ENCODE data around the gene ARMH3. TPM values are rescaled to one million over a fixed set of nuclear protein-coding genes. Genes with fewer than 3 reads are reported as not detected.

The ARMH3 gene
- total RNA-seq, 1 experiment from 2014 or later: 17.1 TPM

DNA sequence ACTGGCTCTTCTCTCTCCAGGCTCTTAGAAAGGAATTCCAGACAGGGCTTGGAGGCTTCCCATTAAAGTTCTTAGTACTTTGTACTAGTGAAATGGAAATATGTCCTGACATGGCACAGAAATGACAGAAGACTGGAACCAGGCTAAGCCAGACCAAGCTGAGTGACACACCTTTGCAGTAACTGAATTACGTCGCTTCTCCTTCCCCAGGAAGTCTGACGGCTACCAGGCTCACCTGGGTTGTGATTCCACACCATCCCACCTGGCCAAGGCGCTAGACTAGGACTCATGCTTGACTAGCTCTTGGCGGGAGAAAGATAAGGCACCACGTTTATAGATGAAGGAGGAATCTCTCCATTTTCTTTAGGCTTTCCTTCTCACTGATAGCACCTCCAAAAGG lies 161.7 kb downstream of the ARMH3 start:
- CTCF ChIA-PET: interaction anchor here (10.1 kb wide), 1 partner anchor 115 kb away, joined by 147 read pairs; no protein-coding TSS in a partner anchor
- TF ChIP-seq, protein P1, sequence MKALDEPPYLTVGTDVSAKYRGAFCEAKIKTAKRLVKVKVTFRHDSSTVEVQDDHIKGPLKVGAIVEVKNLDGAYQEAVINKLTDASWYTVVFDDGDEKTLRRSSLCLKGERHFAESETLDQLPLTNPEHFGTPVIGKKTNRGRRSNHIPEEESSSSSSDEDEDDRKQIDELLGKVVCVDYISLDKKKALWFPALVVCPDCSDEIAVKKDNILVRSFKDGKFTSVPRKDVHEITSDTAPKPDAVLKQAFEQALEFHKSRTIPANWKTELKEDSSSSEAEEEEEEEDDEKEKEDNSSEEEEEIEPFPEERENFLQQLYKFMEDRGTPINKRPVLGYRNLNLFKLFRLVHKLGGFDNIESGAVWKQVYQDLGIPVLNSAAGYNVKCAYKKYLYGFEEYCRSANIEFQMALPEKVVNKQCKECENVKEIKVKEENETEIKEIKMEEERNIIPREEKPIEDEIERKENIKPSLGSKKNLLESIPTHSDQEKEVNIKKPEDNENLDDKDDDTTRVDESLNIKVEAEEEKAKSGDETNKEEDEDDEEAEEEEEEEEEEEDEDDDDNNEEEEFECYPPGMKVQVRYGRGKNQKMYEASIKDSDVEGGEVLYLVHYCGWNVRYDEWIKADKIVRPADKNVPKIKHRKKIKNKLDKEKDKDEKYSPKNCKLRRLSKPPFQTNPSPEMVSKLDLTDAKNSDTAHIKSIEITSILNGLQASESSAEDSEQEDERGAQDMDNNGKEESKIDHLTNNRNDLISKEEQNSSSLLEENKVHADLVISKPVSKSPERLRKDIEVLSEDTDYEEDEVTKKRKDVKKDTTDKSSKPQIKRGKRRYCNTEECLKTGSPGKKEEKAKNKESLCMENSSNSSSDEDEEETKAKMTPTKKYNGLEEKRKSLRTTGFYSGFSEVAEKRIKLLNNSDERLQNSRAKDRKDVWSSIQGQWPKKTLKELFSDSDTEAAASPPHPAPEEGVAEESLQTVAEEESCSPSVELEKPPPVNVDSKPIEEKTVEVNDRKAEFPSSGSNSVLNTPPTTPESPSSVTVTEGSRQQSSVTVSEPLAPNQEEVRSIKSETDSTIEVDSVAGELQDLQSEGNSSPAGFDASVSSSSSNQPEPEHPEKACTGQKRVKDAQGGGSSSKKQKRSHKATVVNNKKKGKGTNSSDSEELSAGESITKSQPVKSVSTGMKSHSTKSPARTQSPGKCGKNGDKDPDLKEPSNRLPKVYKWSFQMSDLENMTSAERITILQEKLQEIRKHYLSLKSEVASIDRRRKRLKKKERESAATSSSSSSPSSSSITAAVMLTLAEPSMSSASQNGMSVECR (CRISPR knock-in tag; IDR thresholded peaks at IDR 0.05; ENCODE audit: borderline replicate concordance): no peak
- no peak for ATAC-seq
- no peak for DNase-seq (ENCODE audit: low spot score)
- H3K4me1 Mint-ChIP-seq: peaks cover 3% of the 10 kb centered on the region
- H3K4me3 Mint-ChIP-seq: no peak overlapping the region
- POLR2A ChIA-PET: no interaction called here
- H3K9me3 Mint-ChIP-seq: no peaks in the 10 kb centered on the region
- no peaks in the 10 kb centered on the region for H3K27me3 Mint-ChIP-seq (ENCODE audit: low read depth)
- no peaks in the 10 kb centered on the region for H3K36me3 Mint-ChIP-seq
- no peak overlapping the region for H3K27ac Mint-ChIP-seq

DNA sequence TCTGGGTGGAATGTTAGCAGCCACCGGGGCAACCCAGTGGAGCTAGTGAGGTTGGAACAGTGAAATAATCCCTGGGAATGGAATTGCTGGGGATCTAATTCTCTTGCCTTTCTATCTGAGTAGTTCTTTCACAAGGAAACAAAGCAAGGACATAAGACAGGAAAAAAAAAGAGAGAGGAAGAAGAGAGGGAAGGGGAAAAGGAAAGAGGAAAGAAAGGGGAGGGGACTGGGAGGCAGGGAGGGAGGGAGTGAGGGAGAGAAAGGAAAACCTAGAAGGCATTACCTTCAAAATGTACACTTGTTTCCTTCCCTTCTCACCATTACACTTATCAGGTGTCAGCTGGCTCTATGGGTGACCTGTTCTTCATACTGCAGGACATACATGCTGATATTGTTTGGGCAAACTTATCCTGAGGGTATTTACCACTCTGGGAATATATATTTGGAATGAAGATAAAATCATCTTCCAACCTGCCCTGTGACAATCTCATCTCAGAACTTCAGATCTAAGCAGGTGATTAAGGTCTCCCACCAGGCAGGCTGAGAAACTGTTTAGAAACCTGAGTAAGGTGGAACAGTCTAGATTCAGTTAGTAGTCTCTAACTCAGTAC lies 162.4 kb downstream of the ARMH3 start:
- POLR2A ChIA-PET: no interaction called here

DNA sequence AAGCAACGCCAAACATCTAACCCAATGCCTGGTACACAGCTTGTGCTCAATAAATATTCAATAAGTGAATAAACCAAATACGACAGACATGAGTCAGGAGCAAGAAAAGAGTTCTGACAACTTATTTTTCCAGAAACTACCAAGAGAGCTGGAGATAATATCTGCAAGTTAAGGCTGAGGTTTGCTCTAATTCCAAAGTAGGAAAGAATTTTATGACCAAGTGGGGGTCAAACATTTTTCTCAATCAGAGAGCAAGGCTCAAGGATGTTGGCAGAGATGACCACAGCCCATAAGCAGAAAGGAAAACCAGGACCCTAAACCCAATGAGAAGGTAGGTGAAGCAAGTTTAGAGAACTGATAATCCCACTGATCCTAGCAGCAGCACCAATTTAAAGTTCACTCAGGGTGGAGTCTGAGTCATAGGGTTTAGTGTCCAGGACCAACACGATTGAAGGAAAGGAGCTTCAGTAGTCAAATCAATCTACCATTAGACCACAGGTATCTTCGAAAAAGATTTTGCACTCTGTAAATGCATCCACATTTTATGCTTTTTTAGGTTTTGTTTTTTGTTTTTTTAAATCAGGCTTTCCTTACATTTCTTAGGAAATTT lies 163.1 kb downstream of the ARMH3 start:
- H3K36me3 Mint-ChIP-seq: no peaks in the 10 kb centered on the region
- no peaks in the 10 kb centered on the region for H3K4me1 Mint-ChIP-seq
- DNase-seq (ENCODE audit: low spot score) (no peak), ATAC-seq (no peak)
- POLR2A ChIA-PET: no interaction called here
- no peaks in the 10 kb centered on the region for H3K9me3 Mint-ChIP-seq
- H3K27me3 Mint-ChIP-seq (ENCODE audit: low read depth): no peaks in the 10 kb centered on the region
- CTCF ChIA-PET: interaction anchor here (0.7 to 10.1 kb wide), 3 partner anchors 52 to 144 kb away, joined by 3 to 147 read pairs (median 3); no protein-coding TSS in a partner anchor
- H3K4me3 Mint-ChIP-seq: no peak overlapping the region
- TF ChIP-seq, protein P1 (CRISPR knock-in tag; IDR thresholded peaks at IDR 0.05; ENCODE audit: borderline replicate concordance): no peak
- TF ChIP-seq ZNF219 (CRISPR knock-in tag; IDR thresholded peaks at IDR 0.05; ENCODE audit: borderline replicate concordance) (no peak), GRHL2 (CRISPR knock-in tag; IDR thresholded peaks at IDR 0.05; ENCODE audit: insufficient replicate concordance, severe bottlenecking) (no peak), SMAD3 (CRISPR knock-in tag; IDR thresholded peaks at IDR 0.05; ENCODE audit: borderline replicate concordance) (no peak), EMX1 (CRISPR knock-in tag; IDR thresholded peaks at IDR 0.05) (no peak), ESRRA (CRISPR knock-in tag; IDR thresholded peaks at IDR 0.05; ENCODE audit: borderline replicate concordance) (no peak), SP1 (CRISPR knock-in tag; conservative IDR thresholded peaks at IDR 0.05) (no peak), NFYB (CRISPR knock-in tag; conservative IDR thresholded peaks at IDR 0.05; ENCODE audit: low read depth) (no peak), JUN (CRISPR knock-in tag; IDR thresholded peaks at IDR 0.05) (no peak), IRF2 (CRISPR knock-in tag; IDR thresholded peaks at IDR 0.05; ENCODE audit: borderline replicate concordance, low read depth) (no peak), PRRX2 (CRISPR knock-in tag; IDR thresholded peaks at IDR 0.05) (no peak)
- TF ChIP-seq, protein P2, sequence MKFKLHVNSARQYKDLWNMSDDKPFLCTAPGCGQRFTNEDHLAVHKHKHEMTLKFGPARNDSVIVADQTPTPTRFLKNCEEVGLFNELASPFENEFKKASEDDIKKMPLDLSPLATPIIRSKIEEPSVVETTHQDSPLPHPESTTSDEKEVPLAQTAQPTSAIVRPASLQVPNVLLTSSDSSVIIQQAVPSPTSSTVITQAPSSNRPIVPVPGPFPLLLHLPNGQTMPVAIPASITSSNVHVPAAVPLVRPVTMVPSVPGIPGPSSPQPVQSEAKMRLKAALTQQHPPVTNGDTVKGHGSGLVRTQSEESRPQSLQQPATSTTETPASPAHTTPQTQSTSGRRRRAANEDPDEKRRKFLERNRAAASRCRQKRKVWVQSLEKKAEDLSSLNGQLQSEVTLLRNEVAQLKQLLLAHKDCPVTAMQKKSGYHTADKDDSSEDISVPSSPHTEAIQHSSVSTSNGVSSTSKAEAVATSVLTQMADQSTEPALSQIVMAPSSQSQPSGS (CRISPR knock-in tag; IDR thresholded peaks at IDR 0.05; ENCODE audit: borderline replicate concordance, low read depth): no peak
- H3K27ac Mint-ChIP-seq: no peak overlapping the region

More for the DNA sequence above, 162.4 kb downstream of the ARMH3 start:
- CTCF ChIA-PET: interaction anchor here (10.1 kb wide), 1 partner anchor 116 kb away, joined by 147 read pairs; no protein-coding TSS in a partner anchor
- H3K4me1 Mint-ChIP-seq: no peaks in the 10 kb centered on the region
- H3K36me3 Mint-ChIP-seq: no peaks in the 10 kb centered on the region
- H3K9me3 Mint-ChIP-seq: no peaks in the 10 kb centered on the region
- H3K4me3 Mint-ChIP-seq: no peak overlapping the region
- no peak for TF ChIP-seq EMX1 (CRISPR knock-in tag; IDR thresholded peaks at IDR 0.05)
- ATAC-seq (no peak), DNase-seq (ENCODE audit: low spot score) (no peak)
- no peak overlapping the region for H3K27ac Mint-ChIP-seq
- no peaks in the 10 kb centered on the region for H3K27me3 Mint-ChIP-seq (ENCODE audit: low read depth)
